ENCODE results near the gene COL5A1. TPM values are rescaled to one million over a fixed set of nuclear protein-coding genes. Genes with fewer than 3 reads are reported as not detected.

Gene COL5A1
- polyA plus RNA-seq, 3 donors: 0.01 TPM; not detected in 2

DNA sequence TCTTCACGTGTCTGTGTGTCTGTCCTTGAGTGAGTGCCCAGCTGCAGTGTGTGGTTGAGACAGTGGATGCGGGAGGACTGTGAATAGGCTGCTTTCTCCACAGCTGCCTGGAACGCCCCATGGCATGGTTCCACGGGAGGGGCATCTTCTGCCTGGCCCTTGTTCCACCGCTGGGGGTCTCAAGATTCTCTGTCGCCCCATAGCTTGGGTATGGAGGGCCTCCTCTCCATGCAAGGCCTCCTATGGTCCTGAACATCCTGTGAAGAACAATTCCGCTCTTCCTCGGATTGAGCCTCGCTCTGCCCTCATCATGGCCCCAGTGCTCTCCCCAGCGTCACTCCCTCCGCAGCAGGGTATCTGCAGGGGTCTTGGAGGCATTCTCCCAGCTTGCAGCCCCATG lies 36.1 kb downstream of the COL5A1 start:
- H3K4me2 ChIP-seq (replicated peaks; ENCODE audit: extremely low read depth, low read length, poor library complexity, severe bottlenecking): no peak overlapping the region
- Mint-ChIP-seq H3K4me1 (no peaks in the 10 kb centered on the region), H3K4me3 (no peak overlapping the region), H3K9me3 (peaks cover 2 to 11% (median 9%) of the 10 kb centered on the region in 7 donors), H3K27me3 (ENCODE audit: low read depth in 3 of 3) (peaks cover 0 to 6% (median 3%) of the 10 kb centered on the region in 3 donors), H3K36me3 (no peaks in the 10 kb centered on the region), H3K27ac (no peak overlapping the region)
- H4K20me1 ChIP-seq (ENCODE audit: insufficient read depth, low read length): no peaks in the 10 kb centered on the region
- TF ChIP-seq, protein P1, sequence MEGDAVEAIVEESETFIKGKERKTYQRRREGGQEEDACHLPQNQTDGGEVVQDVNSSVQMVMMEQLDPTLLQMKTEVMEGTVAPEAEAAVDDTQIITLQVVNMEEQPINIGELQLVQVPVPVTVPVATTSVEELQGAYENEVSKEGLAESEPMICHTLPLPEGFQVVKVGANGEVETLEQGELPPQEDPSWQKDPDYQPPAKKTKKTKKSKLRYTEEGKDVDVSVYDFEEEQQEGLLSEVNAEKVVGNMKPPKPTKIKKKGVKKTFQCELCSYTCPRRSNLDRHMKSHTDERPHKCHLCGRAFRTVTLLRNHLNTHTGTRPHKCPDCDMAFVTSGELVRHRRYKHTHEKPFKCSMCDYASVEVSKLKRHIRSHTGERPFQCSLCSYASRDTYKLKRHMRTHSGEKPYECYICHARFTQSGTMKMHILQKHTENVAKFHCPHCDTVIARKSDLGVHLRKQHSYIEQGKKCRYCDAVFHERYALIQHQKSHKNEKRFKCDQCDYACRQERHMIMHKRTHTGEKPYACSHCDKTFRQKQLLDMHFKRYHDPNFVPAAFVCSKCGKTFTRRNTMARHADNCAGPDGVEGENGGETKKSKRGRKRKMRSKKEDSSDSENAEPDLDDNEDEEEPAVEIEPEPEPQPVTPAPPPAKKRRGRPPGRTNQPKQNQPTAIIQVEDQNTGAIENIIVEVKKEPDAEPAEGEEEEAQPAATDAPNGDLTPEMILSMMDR (IDR thresholded peaks at IDR 0.05): no peak
- no peaks in the 10 kb centered on the region for H3K79me2 ChIP-seq (ENCODE audit: insufficient read depth, low read length)
- DNase-seq: no peak
- H3K27ac ChIP-seq (ENCODE audit: low read depth in 1 of 2, low read length in 2 of 2): no peak overlapping the region
- no peaks in the 10 kb centered on the region for H3K36me3 ChIP-seq (replicated peaks in 1 of 2; ENCODE audit: control insufficient read depth in 1 of 2, insufficient read depth in 2 of 2, low read length in 2 of 2)
- 92% methylated on average over 6 of the region's 11 CpGs for WGBS (ENCODE audit: insufficient coverage)
- no peaks in the 10 kb centered on the region for H3K27me3 ChIP-seq (ENCODE audit: control insufficient read depth in 2 of 2, insufficient read depth in 2 of 2, low read length in 2 of 2)
- H3K9ac ChIP-seq (ENCODE audit: insufficient read depth, low read length, poor library complexity, severe bottlenecking): no peak overlapping the region
- no peaks in the 10 kb centered on the region for H3K4me1 ChIP-seq (ENCODE audit: control insufficient read depth in 1 of 2, insufficient read depth in 2 of 2, low read length in 2 of 2)
- intact Hi-C loops (cut with micrococcal nuclease): no loop called here
- H3K9me3 ChIP-seq (replicated peaks in 1 of 2; ENCODE audit: control insufficient read depth in 1 of 2, insufficient read depth in 1 of 2, low read length in 2 of 2): peaks cover 9% of the 10 kb centered on the region in 2 donors
- H2AFZ ChIP-seq (ENCODE audit: insufficient read depth, low read depth, low read length, poor library complexity, severe bottlenecking): no peak overlapping the region
- H3K4me3 ChIP-seq (replicated peaks in 1 of 3; ENCODE audit: low read depth in 2 of 3, low read length in 3 of 3): no peak overlapping the region

- peaks cover 9% of the 10 kb centered on the region in 2 donors for H3K9me3 ChIP-seq (replicated peaks in 1 of 2; ENCODE audit: control insufficient read depth in 1 of 2, insufficient read depth in 1 of 2, low read length in 2 of 2)
- H3K36me3 ChIP-seq (replicated peaks in 1 of 2; ENCODE audit: control insufficient read depth in 1 of 2, insufficient read depth in 2 of 2, low read length in 2 of 2): no peaks in the 10 kb centered on the region
- no peaks in the 10 kb centered on the region for H3K4me1 Mint-ChIP-seq
- H3K36me3 Mint-ChIP-seq: no peaks in the 10 kb centered on the region
- peaks cover 0 to 6% (median 3%) of the 10 kb centered on the region in 3 donors for H3K27me3 Mint-ChIP-seq (ENCODE audit: low read depth in 3 of 3)
- H2AFZ ChIP-seq (ENCODE audit: insufficient read depth, low read depth, low read length, poor library complexity, severe bottlenecking): no peak overlapping the region
- no peaks in the 10 kb centered on the region for H3K27me3 ChIP-seq (ENCODE audit: control insufficient read depth in 2 of 2, insufficient read depth in 2 of 2, low read length in 2 of 2)
- intact Hi-C loops (cut with micrococcal nuclease): no loop called here
- no peak for DNase-seq
- H4K20me1 ChIP-seq (ENCODE audit: insufficient read depth, low read length): no peaks in the 10 kb centered on the region
- H3K4me3 ChIP-seq (replicated peaks in 1 of 3; ENCODE audit: low read depth in 2 of 3, low read length in 3 of 3): no peak overlapping the region
- no peak overlapping the region for H3K27ac ChIP-seq (ENCODE audit: low read depth in 1 of 2, low read length in 2 of 2)
- peaks cover 2 to 10% (median 9%) of the 10 kb centered on the region in 7 donors for H3K9me3 Mint-ChIP-seq
- no peaks in the 10 kb centered on the region for H3K79me2 ChIP-seq (ENCODE audit: insufficient read depth, low read length)
- H3K9ac ChIP-seq (ENCODE audit: insufficient read depth, low read length, poor library complexity, severe bottlenecking): no peak overlapping the region
- H3K27ac Mint-ChIP-seq: no peak overlapping the region
- no peak overlapping the region for H3K4me2 ChIP-seq (replicated peaks; ENCODE audit: extremely low read depth, low read length, poor library complexity, severe bottlenecking)
- H3K4me3 Mint-ChIP-seq: no peak overlapping the region
- TF ChIP-seq, protein P1 (IDR thresholded peaks at IDR 0.05): no peak
- H3K4me1 ChIP-seq (ENCODE audit: control insufficient read depth in 1 of 2, insufficient read depth in 2 of 2, low read length in 2 of 2): no peaks in the 10 kb centered on the region
- WGBS (ENCODE audit: insufficient coverage): 82% methylated on average over 7 of the region's 8 CpGs
These were observed 36.6 kb downstream of the COL5A1 start for GRCh38 chr9:134678206-134678605.

Measured in CD14-positive monocyte (primary cell).